ENCODE measurements around the gene ZBTB42. TPM values are rescaled to one million over a fixed set of nuclear protein-coding genes. Genes with fewer than 3 reads are reported as not detected.
"Not testable (repeated sequence)": the region's sequence is repeated elsewhere in the genome, so short reads cannot be mapped to it uniquely, and the experiment has no call there.

ZBTB42 gene
- total and polyA plus RNA-seq, 9 donors, result 0.42 to 18.7 (median 3.7) TPM

GRCh38 chr14:104806625-104807465 lies 5.9 kb downstream of the ZBTB42 start:
- TF ChIP-seq CTCF (IDR thresholded peaks at IDR 0.05) (no peak), EP300 (IDR thresholded peaks at IDR 0.05) (no peak)
- H3K27me3 ChIP-seq, result no peaks in the 10 kb centered on the region
- no peak overlapping the region for H3K27ac ChIP-seq
- no peaks in the 10 kb centered on the region for H3K9me3 ChIP-seq
- H3K36me3 ChIP-seq, result no peaks in the 10 kb centered on the region
- DNase-seq, result no peak
- H3K4me1 ChIP-seq (ENCODE audit: insufficient read depth), result peaks cover 5% of the 10 kb centered on the region
- H3K4me3 ChIP-seq, result no peak overlapping the region
- intact Hi-C loops (cut with DNase I), result no loop called here
- 87 to 90% (median 88%) methylated on average over 10 of the region's 10 CpGs for WGBS, 3 donors

GRCh38 chr14:104808456-104808855 lies 7.6 kb downstream of the ZBTB42 start:
- no peaks in the 10 kb centered on the region for H3K27me3 ChIP-seq
- H3K9me3 ChIP-seq, result no peaks in the 10 kb centered on the region
- intact Hi-C loops (cut with DNase I), result no loop called here
- no peak for DNase-seq
- no peak overlapping the region for H3K27ac ChIP-seq
- H3K4me1 ChIP-seq (ENCODE audit: insufficient read depth), result peaks cover 5% of the 10 kb centered on the region
- WGBS, 3 donors, result 69 to 79% (median 72%) methylated on average over 6 of the region's 6 CpGs
- H3K36me3 ChIP-seq, result no peaks in the 10 kb centered on the region
- TF ChIP-seq CTCF (IDR thresholded peaks at IDR 0.05) (no peak), POLR2A (IDR thresholded peaks at IDR 0.05) (no peak), EP300 (IDR thresholded peaks at IDR 0.05) (no peak)
- H3K4me3 ChIP-seq, result no peak overlapping the region

GRCh38 chr14:104810316-104810715 lies 9.4 kb downstream of the ZBTB42 start:
- Histone ChIP-seq H3K27ac (no peak overlapping the region), H3K4me1 (ENCODE audit: insufficient read depth) (peaks cover 3% of the 10 kb centered on the region), H3K36me3 (no peaks in the 10 kb centered on the region), H3K9me3 (no peaks in the 10 kb centered on the region), H3K4me3 (no peak overlapping the region), H3K27me3 (no peaks in the 10 kb centered on the region)
- 84 to 89% (median 87%) methylated on average over 11 of the region's 11 CpGs for WGBS, 3 donors
- intact Hi-C loops (cut with DNase I), result no loop called here
- DNase-seq, result no peak
- no peak for TF ChIP-seq EP300 (IDR thresholded peaks at IDR 0.05)
- TF ChIP-seq CTCF (IDR thresholded peaks at IDR 0.05), result no peak

GRCh38 chr14:104813286-104813685 lies 12.4 kb downstream of the ZBTB42 start:
- intact Hi-C loops (cut with DNase I), result no loop called here
- Histone ChIP-seq H3K27me3 (no peaks in the 10 kb centered on the region), H3K27ac (no peak overlapping the region), H3K4me3 (no peak overlapping the region), H3K9me3 (no peaks in the 10 kb centered on the region), H3K4me1 (ENCODE audit: insufficient read depth) (no peaks in the 10 kb centered on the region), H3K36me3 (no peaks in the 10 kb centered on the region)
- TF ChIP-seq POLR2A (IDR thresholded peaks at IDR 0.05), result no peak
- no peak for TF ChIP-seq EP300 (IDR thresholded peaks at IDR 0.05)
- TF ChIP-seq CTCF (IDR thresholded peaks at IDR 0.05), result no peak
- 84 to 86% (median 85%) methylated on average over 7 of the region's 7 CpGs for WGBS, 3 donors
- DNase-seq, result peak in 1 of 5 donors; percentile 7

- WGBS, 3 donors, result 75 to 82% (median 80%) methylated on average over 15 of the region's 15 CpGs
- H3K27ac ChIP-seq; H3K4me1 ChIP-seq (ENCODE audit: insufficient read depth); H3K36me3 ChIP-seq; H3K27me3 ChIP-seq; H3K9me3 ChIP-seq; intact Hi-C loops (cut with DNase I): not testable (repeated sequence)
- peak in 2 of 5 donors; percentile 15 to 34 for DNase-seq
- H3K4me3 ChIP-seq, result peak overlapping the region; percentile 73
Measured at GRCh38 chr14:104814701-104815100, 13.8 kb downstream of the ZBTB42 start.

All from ovary (tissue), 9 donors.